ENCODE results near the gene TSPO2.

TSPO2 gene

GRCh38 chr6:41090841-41091761 lies 48.8 kb downstream of the TSPO2 start:
- Histone ChIP-seq H2AFZ (ENCODE audit: low read depth, low read length, severe bottlenecking) (no peak overlapping the region), H3F3A (ENCODE audit: insufficient read depth) (peaks cover 3% of the 10 kb centered on the region; the same call in 1 of the 2 replicates), H3K9me3 (ENCODE audit: insufficient read depth, low read length) (no peaks in the 10 kb centered on the region), H3K79me2 (ENCODE audit: insufficient read depth, low read length) (0 out of 2 replicates have a peak, but pooled peaks cover 5% of the 10 kb centered on the region), H3K27ac (ENCODE audit: low read depth, low read length) (no peak overlapping the region), H3K9ac (ENCODE audit: low read length) (no peak overlapping the region), H3K4me2 (ENCODE audit: low read depth, low read length, poor library complexity, severe bottlenecking) (no peak overlapping the region), H3K4me3 (ENCODE audit: insufficient read depth, low read length, poor library complexity, severe bottlenecking) (no peak overlapping the region), H3K36me3 (ENCODE audit: low read length) (peaks cover 71% of the 10 kb centered on the region), H3K27me3 (ENCODE audit: low read length) (no peaks in the 10 kb centered on the region), H3K9me2 (replicated peaks; ENCODE audit: insufficient read depth, low read length) (no peaks in the 10 kb centered on the region), H4K20me1 (ENCODE audit: low read depth, low read length) (no peaks in the 10 kb centered on the region)
- TF ChIP-seq, protein P1, sequence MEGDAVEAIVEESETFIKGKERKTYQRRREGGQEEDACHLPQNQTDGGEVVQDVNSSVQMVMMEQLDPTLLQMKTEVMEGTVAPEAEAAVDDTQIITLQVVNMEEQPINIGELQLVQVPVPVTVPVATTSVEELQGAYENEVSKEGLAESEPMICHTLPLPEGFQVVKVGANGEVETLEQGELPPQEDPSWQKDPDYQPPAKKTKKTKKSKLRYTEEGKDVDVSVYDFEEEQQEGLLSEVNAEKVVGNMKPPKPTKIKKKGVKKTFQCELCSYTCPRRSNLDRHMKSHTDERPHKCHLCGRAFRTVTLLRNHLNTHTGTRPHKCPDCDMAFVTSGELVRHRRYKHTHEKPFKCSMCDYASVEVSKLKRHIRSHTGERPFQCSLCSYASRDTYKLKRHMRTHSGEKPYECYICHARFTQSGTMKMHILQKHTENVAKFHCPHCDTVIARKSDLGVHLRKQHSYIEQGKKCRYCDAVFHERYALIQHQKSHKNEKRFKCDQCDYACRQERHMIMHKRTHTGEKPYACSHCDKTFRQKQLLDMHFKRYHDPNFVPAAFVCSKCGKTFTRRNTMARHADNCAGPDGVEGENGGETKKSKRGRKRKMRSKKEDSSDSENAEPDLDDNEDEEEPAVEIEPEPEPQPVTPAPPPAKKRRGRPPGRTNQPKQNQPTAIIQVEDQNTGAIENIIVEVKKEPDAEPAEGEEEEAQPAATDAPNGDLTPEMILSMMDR (IDR thresholded peaks at IDR 0.05; ENCODE audit: insufficient read depth, low read length, poor library complexity, severe bottlenecking): no peak
- no peak for TF ChIP-seq EZH2phosphoT487 (conservative IDR thresholded peaks at IDR 0.05; ENCODE audit: low read length)

GRCh38 chr6:41092421-41093140 lies 50.3 kb downstream of the TSPO2 start:
- H3K4me3 ChIP-seq (ENCODE audit: insufficient read depth, low read length, poor library complexity, severe bottlenecking): no peak overlapping the region
- H2AFZ ChIP-seq (ENCODE audit: low read depth, low read length, severe bottlenecking): no peak overlapping the region
- no peaks in the 10 kb centered on the region for H3K9me3 ChIP-seq (ENCODE audit: insufficient read depth, low read length)
- peaks cover 3% of the 10 kb centered on the region; the same call in 1 of the 2 replicates for H3F3A ChIP-seq (ENCODE audit: insufficient read depth)
- no peaks in the 10 kb centered on the region for H4K20me1 ChIP-seq (ENCODE audit: low read depth, low read length)
- H3K36me3 ChIP-seq (ENCODE audit: low read length): peaks cover 72% of the 10 kb centered on the region
- no peak overlapping the region for H3K27ac ChIP-seq (ENCODE audit: low read depth, low read length)
- no peaks in the 10 kb centered on the region for H3K9me2 ChIP-seq (replicated peaks; ENCODE audit: insufficient read depth, low read length)
- no peaks in the 10 kb centered on the region for H3K27me3 ChIP-seq (ENCODE audit: low read length)
- no peak overlapping the region for H3K9ac ChIP-seq (ENCODE audit: low read length)
- no peak for TF ChIP-seq EZH2phosphoT487 (conservative IDR thresholded peaks at IDR 0.05; ENCODE audit: low read length)
- TF ChIP-seq, protein P1 (IDR thresholded peaks at IDR 0.05; ENCODE audit: insufficient read depth, low read length, poor library complexity, severe bottlenecking): peak; percentile 62
- no peak overlapping the region for H3K4me2 ChIP-seq (ENCODE audit: low read depth, low read length, poor library complexity, severe bottlenecking)
- H3K79me2 ChIP-seq (ENCODE audit: insufficient read depth, low read length): no peaks in the 10 kb centered on the region

- no peak overlapping the region for H3K9ac ChIP-seq (ENCODE audit: low read length)
- TF ChIP-seq, protein P1 (IDR thresholded peaks at IDR 0.05; ENCODE audit: insufficient read depth, low read length, poor library complexity, severe bottlenecking): no peak
- no peak for TF ChIP-seq EZH2phosphoT487 (conservative IDR thresholded peaks at IDR 0.05; ENCODE audit: low read length)
- no peak overlapping the region for H2AFZ ChIP-seq (ENCODE audit: low read depth, low read length, severe bottlenecking)
- peaks cover 3% of the 10 kb centered on the region; the same call in 1 of the 2 replicates for H3F3A ChIP-seq (ENCODE audit: insufficient read depth)
- no peak overlapping the region for H3K4me2 ChIP-seq (ENCODE audit: low read depth, low read length, poor library complexity, severe bottlenecking)
- no peaks in the 10 kb centered on the region for H3K9me2 ChIP-seq (replicated peaks; ENCODE audit: insufficient read depth, low read length)
- H4K20me1 ChIP-seq (ENCODE audit: low read depth, low read length): no peaks in the 10 kb centered on the region
- no peak overlapping the region for H3K27ac ChIP-seq (ENCODE audit: low read depth, low read length)
- H3K9me3 ChIP-seq (ENCODE audit: insufficient read depth, low read length): no peaks in the 10 kb centered on the region
- H3K36me3 ChIP-seq (ENCODE audit: low read length): peaks cover 81% of the 10 kb centered on the region
- H3K79me2 ChIP-seq (ENCODE audit: insufficient read depth, low read length): no peaks in the 10 kb centered on the region
- no peaks in the 10 kb centered on the region for H3K27me3 ChIP-seq (ENCODE audit: low read length)
- no peak overlapping the region for H3K4me3 ChIP-seq (ENCODE audit: insufficient read depth, low read length, poor library complexity, severe bottlenecking)
Measured at GRCh38 chr6:41093729-41094128, 51.5 kb downstream of the TSPO2 start.
